Superior temporal gyrus (tissue), 1 donor: ENCODE results near the gene PRKAR1A.
"Not testable (repeated sequence)": the region's sequence is repeated elsewhere in the genome, so short reads cannot be mapped to it uniquely, and the experiment has no call there.

Source experiments
- DNase-seq: peaks from one replicate; pipeline ENCODE4 v3.0.0-alpha.2; 2016; ENCODE audit errors: extremely low spot score

Gene PRKAR1A

GRCh38 chr17:68579194-68579927 is 67.1 kb downstream of the PRKAR1A start:
- DNase-seq: no peak

GRCh38 chr17:68580236-68580770 is 68.1 kb downstream of the PRKAR1A start:
- no peak for DNase-seq

DNA sequence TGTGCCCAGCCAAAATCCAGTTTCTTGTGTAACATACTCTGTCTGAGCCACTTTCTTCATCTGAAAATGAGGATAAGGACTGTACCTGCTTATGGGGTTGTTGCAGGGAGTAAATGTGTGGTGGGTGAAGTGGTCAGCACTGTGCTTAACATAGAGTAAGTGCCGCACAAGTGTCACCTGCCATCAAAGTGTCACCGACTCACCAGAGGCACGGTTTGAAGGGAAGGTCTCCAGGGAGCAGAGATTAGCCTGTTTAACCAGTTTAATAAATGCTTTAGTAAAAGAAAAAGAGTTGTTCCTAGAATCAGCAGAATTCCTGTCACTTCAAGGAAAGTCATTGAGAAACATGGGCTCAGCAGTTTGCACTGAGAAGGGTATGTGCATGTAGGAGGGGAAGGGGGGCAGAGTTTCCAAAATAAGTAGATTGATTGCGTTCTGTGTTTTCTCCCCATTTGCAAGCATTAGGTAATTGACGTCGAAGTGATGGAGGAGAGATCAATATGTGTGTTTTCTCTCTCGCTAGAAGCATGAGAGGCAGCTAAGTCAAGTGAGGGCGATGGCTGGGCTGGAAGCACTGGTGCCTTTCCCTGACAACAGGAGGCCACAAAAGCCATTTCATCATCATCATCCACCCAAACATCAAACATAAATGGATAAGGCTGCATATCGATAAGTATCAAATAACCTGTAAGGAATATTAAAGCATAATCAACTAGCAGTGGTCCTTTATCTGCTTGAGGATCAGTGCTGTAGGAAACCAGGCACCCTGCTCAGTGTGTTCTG is 69.8 kb downstream of the PRKAR1A start:
- no peak for DNase-seq

DNA sequence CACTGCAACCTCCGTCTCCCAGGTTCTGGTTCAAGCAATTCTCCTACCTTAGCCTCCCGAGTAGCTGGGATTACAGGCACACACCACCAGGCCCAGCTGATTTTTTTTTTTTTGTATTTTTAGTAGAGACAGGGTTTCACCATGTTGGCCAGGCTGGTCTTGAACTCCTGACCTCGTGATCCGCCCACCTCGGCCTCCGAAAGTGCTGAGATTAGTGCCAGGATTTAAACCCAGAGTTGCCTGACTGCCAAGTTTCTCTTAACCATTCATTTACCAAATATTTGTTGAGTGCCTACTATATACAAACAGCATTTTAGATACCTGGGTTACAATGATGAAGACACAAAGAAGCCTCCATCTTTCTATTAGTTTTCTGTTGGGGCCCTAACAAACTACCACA is 70.6 kb downstream of the PRKAR1A start:
- not testable (repeated sequence) for DNase-seq

GRCh38 chr17:68584581-68585303 is 72.5 kb downstream of the PRKAR1A start:
- DNase-seq: no peak

GRCh38 chr17:68585643-68586042 is 73.4 kb downstream of the PRKAR1A start:
- no peak for DNase-seq

DNA sequence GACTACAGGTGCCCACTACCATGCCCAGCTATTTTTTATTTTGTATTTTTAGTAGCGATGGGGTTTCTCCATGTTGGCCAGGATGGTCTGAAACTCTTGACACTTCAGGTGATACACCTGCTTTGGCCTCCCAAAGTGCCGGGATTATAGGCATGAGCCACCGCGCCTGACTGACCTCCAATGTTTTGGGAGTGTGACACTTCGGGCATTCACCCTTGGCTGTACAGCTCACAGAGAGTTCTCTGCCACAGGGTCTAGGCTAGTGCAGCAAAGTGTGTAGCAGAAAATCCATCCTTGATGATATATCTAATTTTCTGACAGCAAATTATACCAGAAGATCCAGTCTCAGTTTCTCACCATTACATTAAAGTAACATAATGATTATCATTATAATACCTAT is 74.8 kb downstream of the PRKAR1A start:
- no peak for DNase-seq

DNA sequence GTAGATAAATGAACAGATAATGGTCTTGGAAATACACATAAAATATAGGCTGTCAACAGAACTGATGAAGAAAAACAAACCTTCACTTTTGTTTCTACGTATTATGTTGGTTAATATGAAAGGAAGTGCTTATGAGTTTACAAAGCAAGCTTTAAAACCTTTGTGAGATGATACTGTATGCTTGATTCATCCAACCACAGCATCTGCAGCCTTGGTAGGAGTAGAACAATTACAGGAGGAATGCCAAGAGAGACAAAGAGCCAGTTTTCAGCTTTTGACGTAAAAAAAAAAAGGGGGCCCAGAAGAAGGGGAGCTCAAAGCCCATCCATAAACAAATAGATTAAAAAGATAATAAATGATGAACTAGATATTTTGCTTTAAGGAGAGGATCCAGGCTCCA is 75.6 kb downstream of the PRKAR1A start:
- DNase-seq: no peak

GRCh38 chr17:68588362-68588761 is 76.1 kb downstream of the PRKAR1A start:
- no peak for DNase-seq

DNA sequence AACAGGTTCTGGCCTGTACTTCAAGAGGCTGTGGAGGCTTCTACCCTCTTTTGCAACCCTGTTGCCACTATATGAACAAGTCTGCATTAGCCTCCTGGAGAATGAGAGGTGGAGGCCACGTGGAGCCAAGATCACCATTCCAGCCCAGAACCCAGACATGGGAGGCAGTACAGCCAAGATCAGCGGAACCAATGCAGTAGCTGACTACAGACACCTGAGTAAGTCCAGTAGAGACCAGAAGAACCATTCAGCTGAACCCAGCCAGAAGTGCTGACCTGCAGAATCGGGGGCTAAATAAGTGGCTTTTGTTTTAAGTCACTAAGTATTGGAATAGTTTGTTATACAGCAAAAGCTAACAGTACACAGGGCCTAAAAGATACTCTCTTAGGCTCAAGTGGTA is 76.9 kb downstream of the PRKAR1A start:
- DNase-seq: no peak

DNA sequence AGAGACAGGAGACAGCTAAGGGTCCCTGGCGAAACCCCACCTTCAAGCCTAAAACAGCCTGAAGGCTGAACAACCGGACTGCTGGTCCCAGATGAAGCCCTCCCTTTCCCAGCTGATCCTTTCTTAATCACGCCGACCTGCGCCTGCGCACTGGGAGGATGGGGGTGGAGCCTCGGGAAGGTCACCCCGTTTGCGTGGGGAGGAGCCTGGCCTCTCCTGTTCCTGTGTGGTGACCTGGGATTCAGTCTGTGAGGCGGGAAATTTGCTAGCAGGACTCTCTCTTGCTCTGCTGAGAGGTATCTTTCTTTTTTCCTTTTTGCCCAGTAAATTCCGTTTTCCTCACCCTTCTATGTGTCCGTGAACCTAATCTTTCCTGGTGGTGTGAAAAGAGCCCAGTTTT is 79.4 kb downstream of the PRKAR1A start:
- no peak for DNase-seq

DNA sequence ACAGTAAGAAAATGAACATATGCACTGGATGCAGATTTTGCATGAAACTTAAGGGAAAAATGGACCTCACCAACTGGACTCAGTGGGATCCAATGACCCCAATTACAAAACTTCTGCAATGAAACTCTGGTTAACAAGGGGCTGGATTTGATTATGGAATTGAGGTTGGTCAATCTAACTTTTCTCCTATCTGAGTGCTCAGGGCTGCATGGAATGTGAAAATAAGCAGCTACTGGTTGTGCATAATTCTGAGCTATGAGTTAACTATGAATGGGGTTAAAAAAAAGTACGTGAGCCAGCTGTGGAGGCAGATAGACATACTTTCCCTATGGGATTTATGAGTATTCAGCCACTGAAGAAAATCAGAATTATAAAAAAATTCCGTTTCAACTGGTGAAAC is 79.8 kb downstream of the PRKAR1A start:
- DNase-seq: no peak

DNA sequence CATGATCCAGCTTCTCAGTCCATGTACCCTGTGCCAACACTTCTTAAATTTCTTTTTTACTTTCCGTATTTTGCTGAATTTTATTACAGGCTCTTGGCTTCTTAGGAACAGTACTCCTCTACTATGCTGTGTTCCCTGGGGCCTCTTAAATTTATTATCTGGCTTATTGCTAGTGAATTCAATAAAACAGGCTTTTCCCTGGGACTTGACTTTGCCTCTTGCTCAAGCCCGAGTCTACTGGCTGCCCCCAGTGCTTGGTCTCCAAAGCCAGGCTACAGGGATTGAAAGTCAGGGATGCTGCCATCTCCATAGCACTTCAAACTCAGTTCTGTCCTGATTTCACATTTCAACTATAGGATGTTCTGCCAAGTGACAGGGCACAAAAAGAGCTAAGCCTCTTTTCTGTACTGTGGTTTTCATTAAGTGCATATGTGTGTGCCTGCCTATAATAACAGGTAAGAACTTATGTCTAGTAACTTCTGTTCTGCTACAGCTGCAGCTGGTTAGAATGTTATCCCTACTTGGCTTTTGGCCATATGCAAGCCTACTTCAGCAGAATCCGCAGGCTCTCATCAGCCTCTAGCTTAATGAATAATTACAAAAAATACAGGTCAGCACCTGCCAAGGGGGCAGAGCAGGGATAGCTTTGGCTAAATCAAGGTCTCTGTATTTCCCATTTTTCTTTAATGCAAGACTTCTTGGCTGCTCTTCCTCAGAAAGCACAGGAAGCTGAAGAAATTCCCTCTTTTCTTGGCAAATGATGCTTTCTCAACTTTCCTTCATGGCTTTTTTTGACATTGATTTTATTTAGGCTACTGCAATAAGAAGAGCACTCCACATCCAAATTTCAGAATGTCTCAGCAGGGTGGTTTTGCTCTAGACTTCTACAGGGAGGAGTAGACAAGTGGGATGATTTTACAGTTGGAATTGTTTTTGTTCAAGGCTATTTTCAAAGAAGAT is 80.7 kb downstream of the PRKAR1A start:
- DNase-seq: no peak

GRCh38 chr17:68594552-68594951 is 82.3 kb downstream of the PRKAR1A start:
- DNase-seq: no peak

DNA sequence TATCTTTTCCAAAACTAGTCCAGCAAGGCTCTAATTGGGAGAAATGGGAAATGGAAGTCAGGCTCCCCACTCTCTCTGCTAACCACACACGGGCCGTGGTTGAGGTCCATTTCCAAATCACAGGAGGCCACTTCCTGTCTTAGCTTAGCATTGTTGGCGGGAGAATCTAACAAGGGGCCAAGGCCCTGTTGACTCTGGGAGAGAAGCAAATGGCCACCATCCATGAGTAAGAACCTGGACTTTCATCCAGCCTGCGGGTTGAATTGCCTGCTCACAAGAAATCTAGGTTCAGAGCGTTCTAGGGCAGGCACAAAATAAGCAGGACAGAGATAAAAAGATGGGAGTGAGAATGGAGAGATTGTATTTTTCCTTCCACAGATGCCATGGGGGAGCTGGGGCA is 83.3 kb downstream of the PRKAR1A start:
- no peak for DNase-seq

DNA sequence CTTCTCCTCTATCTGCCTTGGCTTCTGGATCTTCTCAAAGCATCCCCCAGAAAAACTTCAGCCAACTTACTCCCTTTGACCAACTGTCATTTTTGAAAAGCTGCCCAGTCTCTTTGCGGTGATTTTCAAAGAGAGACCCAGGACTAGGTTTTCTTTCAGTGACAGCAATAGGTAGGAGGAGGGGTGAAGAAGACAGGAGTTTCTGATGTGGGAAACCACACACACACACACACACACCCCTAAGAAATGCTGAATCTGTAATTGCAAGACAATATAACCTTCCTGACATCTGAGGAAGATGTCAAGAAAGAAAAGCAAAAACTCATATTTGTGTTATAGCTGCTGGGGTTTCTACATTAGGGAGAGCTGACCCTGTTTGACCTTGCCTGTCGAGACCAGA is 83.8 kb downstream of the PRKAR1A start:
- no peak for DNase-seq

DNA sequence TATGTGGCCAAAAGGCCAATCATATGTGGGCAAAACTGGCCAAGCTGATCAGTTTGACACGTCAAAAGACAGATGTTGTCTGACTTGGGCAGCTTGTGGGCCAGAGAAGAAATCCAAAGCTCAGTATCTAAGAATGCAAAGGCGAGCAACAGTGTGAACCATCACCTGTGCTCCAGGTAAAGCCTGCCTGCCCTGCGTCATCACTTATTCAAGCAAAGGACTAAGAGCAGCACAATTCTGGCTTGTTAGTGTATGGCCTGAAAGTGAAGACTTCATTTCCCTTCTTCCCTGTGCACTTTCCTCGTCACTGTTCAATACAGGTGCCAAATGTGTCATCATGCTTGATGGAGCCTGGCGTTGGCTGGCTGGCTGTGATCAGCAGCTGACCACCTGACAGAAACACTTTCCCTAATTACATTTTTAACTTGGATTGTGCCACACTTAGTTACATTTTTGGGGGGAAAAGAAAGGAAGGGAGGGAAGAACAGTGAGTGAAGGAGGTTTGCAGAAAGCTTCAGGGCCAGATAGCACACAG is 84.2 kb downstream of the PRKAR1A start:
- DNase-seq: no peak

DNA sequence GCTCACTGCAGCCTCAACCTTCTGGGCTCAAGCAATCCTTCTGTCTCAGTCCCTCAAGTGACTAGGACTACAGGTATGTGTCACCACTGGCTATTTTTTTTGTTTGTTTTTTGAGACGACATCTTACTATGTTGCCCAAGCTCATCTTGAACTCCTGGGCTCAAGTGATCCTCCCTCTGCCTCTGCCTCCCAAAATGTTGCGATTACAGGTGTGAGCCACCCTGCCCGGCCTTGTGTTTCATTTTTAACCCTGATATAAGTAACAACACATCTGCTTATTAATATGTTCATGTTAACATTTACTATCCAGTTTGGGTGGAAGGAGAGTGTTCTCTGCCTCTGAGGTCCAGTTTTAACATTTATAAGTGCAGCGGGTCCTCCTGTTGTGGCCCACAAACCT is 85.8 kb downstream of the PRKAR1A start:
- no peak for DNase-seq

DNA sequence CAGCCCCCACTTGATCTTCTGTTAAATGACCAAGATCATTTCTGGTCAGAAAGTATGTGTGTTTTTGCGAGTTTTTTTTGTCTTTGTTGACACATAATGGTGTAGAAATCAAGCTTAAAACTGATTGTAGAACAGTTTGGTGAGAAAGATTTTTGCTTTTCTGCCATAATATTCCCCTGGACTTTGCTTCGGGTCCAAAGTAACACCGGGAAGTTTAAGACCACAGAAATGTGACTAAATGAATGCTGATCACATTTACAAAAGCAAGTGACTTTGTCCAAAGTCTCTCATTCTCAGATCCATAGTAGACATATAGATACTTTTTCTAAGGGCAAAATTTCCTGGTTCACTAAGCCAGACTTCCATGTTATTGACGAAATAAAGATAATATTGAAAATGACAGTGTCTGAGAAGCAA is 86.3 kb downstream of the PRKAR1A start:
- no peak for DNase-seq

- no peak for DNase-seq
Measured at GRCh38 chr17:68599091-68599490, 86.9 kb downstream of the PRKAR1A start.

DNA sequence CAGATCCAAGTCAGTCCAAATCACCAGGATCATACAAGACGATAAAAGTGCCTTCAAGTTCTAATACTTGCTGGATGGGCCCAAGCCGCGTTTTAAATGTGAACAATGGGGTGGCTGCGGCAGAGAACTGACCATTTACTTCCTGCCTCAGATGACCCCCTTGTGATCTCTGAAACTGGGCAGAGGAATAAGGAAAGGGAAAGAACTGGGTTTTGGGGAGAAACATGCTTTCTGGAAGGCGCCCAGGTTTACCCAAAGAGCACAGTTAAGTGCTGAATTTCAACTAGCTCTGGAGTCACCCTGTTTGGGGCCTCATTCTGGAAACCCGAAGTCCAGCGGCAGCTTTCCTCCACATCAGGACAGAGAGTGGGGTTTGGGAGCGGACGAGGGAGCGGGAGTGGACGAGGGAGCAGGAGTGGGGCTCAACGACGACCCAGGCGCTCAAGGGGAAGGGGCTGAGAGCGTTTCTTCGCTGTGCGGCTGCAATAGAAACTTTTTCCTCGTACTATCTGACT is 87.4 kb downstream of the PRKAR1A start:
- DNase-seq: no peak
